Breast epithelium (tissue), 3 donors: Measurements from ENCODE around the gene C3orf49.

Experiments
- CTCF ChIP-seq, 3 donors: fragments of 450-650 bp; IDR thresholded peaks; one replicate each; pipeline ENCODE4 v1.5.1; 2016 to 2017; ENCODE audit warnings: antibody characterized with exemption in 3 of 3, mild to moderate bottlenecking in 3 of 3, moderate library complexity in 3 of 3
- POLR2AphosphoS5 ChIP-seq, 3 donors: sonication (generic); formaldehyde crosslinking; IDR thresholded peaks; one replicate each; pipeline ENCODE4 v1.6.1; 2017; ENCODE audit warnings: antibody characterized with exemption in 3 of 3

- TF ChIP-seq CTCF (IDR thresholded peaks at IDR 0.05), result no peak
- TF ChIP-seq POLR2AphosphoS5 (IDR thresholded peaks at IDR 0.05), result no peak
Measured at GRCh38 chr3:63876260-63876659, 57.2 kb downstream of the C3orf49 start.
